Naive B cell (primary cell): ENCODE results near the gene ZAR1L. TPM values are rescaled to one million over a fixed set of nuclear protein-coding genes. Genes with fewer than 3 reads are reported as not detected.

Experiments
- ATAC-seq, 2 donors: fragments of 150-1000 bp; cut with Tn5 transposase; 2 replicates each; pipeline ENCODE4 v1.10.0; 2021; ENCODE audit warnings: low read depth in 2 of 2, mild to moderate bottlenecking in 2 of 2, moderate library complexity in 2 of 2
- DNase-seq: peaks from one replicate; pipeline ENCODE4 v3.0.0; 2022
- H3K27ac Mint-ChIP-seq, 6 donors: one replicate each; pipeline ENCODE4 v1.8.0; 2020 to 2022; ENCODE audit warnings: mild to moderate bottlenecking in 6 of 6, mixed read lengths in 6 of 6, moderate library complexity in 5 of 6, inconsistent platforms in 2 of 6
- H3K27me3 Mint-ChIP-seq, 3 donors: one replicate each; pipeline ENCODE4 v1.8.0; 2021 to 2022; ENCODE audit warnings: mixed read lengths in 3 of 3, mild to moderate bottlenecking in 1 of 3
- H3K36me3 Mint-ChIP-seq, 2 donors: one replicate each; pipeline ENCODE4 v1.8.0; 2020 to 2022; ENCODE audit warnings: mixed read lengths in 2 of 2, inconsistent platforms in 1 of 2, mild to moderate bottlenecking in 1 of 2
- H3K4me1 Mint-ChIP-seq, 3 donors: one replicate each; pipeline ENCODE4 v1.8.0; 2020 to 2022; ENCODE audit warnings: mixed read lengths in 3 of 3, inconsistent platforms in 1 of 3, mild to moderate bottlenecking in 1 of 3, moderate library complexity in 1 of 3
- H3K4me3 Mint-ChIP-seq, 8 donors: one replicate each; pipeline ENCODE4 v1.8.0; 2020 to 2022; ENCODE audit warnings: mild to moderate bottlenecking in 8 of 8, mixed read lengths in 8 of 8, moderate library complexity in 8 of 8, inconsistent platforms in 2 of 8
- H3K9me3 Mint-ChIP-seq, 7 donors: one replicate each; pipeline ENCODE4 v1.8.0; 2020 to 2022; ENCODE audit warnings: mixed read lengths in 7 of 7, mild to moderate bottlenecking in 5 of 7, inconsistent platforms in 2 of 7, moderate library complexity in 1 of 7
- polyA plus RNA-seq, 6 donors: library from polyadenylated mRNA; unstranded; fragments of 300-500 nt; fragmentation: Illumina TruSeq; gene quantifications; one replicate each; pipeline ENCODE4 v1.2.3, GENCODE V29; 2021; ENCODE audit warnings: low read depth in 6 of 6

ZAR1L gene
- polyA plus RNA-seq, 6 donors from 2014 or later: not detected

DNA sequence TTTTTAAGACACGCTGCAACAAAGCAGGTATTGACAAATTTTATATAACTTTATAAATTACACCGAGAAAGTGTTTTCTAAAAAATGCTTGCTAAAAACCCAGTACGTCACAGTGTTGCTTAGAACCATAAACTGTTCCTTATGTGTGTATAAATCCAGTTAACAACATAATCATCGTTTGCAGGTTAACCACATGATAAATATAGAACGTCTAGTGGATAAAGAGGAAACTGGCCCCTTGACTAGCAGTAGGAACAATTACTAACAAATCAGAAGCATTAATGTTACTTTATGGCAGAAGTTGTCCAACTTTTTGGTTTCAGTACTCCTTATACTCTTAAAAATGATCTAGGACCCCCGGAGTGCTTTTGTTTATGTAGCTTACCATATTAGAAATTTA lies 1.3 kb upstream of the ZAR1L start:
- Mint-ChIP-seq H3K36me3 (peaks cover 0 to 7% of the 10 kb centered on the region in 2 donors), H3K27ac (peak overlapping the region in 3 of 6 donors; percentile 51 to 100 (median 76)), H3K4me1 (peaks cover 0 to 21% (median 18%) of the 10 kb centered on the region in 3 donors), H3K4me3 (peak overlapping the region in 7 of 8 donors; percentile 41 to 99 (median 96)), H3K9me3 (peaks cover 0 to 2% (median 0%) of the 10 kb centered on the region in 7 donors), H3K27me3 (no peaks in the 10 kb centered on the region)
- DNase-seq (no peak), ATAC-seq (no peak)

DNA sequence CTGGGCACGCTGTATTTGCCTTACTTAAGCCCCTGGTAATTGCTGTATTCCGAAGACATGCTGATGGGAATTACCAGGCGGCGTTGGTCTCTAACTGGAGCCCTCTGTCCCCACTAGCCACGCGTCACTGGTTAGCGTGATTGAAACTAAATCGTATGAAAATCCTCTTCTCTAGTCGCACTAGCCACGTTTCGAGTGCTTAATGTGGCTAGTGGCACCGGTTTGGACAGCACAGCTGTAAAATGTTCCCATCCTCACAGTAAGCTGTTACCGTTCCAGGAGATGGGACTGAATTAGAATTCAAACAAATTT lies 821 bp upstream of the ZAR1L start:
- H3K27ac Mint-ChIP-seq: peak overlapping the region; percentile 100
- peaks cover 0 to 21% (median 18%) of the 10 kb centered on the region in 3 donors for H3K4me1 Mint-ChIP-seq
- H3K27me3 Mint-ChIP-seq: no peaks in the 10 kb centered on the region
- H3K4me3 Mint-ChIP-seq: peak overlapping the region; percentile 94 to 99 (median 96)
- DNase-seq (no peak), ATAC-seq (peak; percentile 6 to 10)
- H3K36me3 Mint-ChIP-seq: peaks cover 0 to 7% of the 10 kb centered on the region in 2 donors
- H3K9me3 Mint-ChIP-seq: peaks cover 0 to 2% (median 0%) of the 10 kb centered on the region in 7 donors

DNA sequence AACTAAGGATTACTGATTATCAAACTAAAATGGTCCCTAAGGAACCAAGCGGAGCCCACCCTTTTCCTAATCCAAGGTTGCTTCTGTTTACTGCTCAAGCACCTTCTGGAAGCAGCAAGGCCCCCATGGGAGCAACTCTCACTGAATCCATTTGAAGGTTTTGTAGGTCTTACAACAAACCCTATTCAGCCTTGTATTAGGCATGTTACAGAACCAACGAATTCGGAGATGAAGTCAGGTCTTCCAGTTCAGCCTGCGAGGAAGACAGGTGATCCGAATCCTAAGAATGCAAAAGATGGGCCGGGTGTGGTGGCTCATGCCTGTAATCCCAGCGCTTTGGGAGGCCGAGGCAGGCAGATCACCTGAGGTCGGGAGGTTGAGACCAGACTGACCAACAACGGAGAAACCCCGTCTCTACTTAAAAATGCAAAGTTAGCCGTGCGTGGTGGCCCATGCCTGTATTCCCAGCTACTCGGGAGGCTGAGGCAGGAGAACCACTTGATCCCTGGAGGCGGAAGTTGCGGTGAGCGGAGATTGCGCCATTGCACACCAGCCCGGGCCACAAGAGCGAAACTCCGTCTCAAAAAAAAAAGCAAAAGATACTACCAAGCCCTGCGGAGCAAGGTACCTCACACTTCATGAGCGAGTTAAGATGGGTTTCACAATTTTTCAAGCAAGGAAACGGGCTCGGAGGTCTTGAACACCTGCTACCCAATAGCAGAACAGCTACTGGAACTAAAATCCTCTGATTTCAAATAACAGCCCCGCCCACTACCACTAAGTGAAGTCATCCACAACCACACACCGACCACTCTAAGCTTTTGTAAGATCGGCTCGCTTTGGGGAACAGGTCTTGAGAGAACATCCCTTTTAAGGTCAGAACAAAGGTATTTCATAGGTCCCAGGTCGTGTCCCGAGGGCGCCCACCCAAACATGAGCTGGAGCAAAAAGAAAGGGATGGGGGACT lies 609 bp downstream of the ZAR1L start:
- H3K27ac Mint-ChIP-seq: peak overlapping the region; percentile 100
- ATAC-seq: peak; percentile 66 to 68
- no peaks in the 10 kb centered on the region for H3K27me3 Mint-ChIP-seq
- H3K9me3 Mint-ChIP-seq: peaks cover 0 to 2% (median 0%) of the 10 kb centered on the region in 7 donors
- H3K36me3 Mint-ChIP-seq: peaks cover 0 to 5% of the 10 kb centered on the region in 2 donors
- peak overlapping the region; percentile 94 to 99 (median 96) for H3K4me3 Mint-ChIP-seq
- peaks cover 2 to 23% (median 21%) of the 10 kb centered on the region in 3 donors for H3K4me1 Mint-ChIP-seq
- peak; percentile 67 for DNase-seq

DNA sequence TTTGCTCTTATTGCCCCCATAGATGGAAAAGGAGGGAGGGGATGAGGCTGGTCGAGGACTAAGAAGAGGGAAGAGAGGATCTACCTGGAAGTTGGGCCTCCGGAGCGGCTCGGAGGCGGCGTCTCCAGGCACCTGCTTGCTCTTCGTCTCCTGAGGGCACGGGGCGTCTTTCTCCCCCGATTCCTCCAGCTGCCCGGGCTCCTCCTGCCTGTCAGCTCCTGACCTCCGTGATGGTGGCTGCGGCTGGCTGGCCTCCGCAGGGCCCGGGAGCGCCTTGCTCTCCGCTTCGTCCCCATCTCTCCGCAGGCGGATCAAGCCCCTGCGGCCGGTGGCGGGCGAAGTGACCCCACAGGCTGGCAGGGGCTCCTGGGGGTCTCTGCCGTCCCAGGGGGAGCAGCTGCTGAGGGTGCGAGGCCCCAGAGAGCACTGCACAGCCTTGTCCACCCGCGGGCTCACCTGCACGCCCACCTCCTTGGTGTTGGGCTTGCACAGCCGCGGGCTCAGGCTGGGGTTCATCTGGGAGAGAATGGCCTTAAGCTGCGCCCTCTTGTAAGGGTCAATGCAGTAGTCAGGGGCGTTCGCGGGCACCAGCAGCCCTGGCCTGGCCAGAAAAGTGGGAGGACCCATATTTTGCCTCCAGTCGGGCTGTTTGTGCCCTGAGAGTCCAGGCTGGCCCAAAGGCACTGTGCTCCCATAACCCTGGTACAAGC lies 3.8 kb downstream of the ZAR1L start:
- DNase-seq (no peak), ATAC-seq (no peak)
- H3K36me3 Mint-ChIP-seq: no peaks in the 10 kb centered on the region
- H3K4me1 Mint-ChIP-seq: peaks cover 5 to 25% (median 22%) of the 10 kb centered on the region in 3 donors
- H3K9me3 Mint-ChIP-seq: peaks cover 0 to 2% (median 0%) of the 10 kb centered on the region in 7 donors
- H3K4me3 Mint-ChIP-seq: no peak overlapping the region
- H3K27me3 Mint-ChIP-seq: no peaks in the 10 kb centered on the region
- no peak overlapping the region for H3K27ac Mint-ChIP-seq

DNA sequence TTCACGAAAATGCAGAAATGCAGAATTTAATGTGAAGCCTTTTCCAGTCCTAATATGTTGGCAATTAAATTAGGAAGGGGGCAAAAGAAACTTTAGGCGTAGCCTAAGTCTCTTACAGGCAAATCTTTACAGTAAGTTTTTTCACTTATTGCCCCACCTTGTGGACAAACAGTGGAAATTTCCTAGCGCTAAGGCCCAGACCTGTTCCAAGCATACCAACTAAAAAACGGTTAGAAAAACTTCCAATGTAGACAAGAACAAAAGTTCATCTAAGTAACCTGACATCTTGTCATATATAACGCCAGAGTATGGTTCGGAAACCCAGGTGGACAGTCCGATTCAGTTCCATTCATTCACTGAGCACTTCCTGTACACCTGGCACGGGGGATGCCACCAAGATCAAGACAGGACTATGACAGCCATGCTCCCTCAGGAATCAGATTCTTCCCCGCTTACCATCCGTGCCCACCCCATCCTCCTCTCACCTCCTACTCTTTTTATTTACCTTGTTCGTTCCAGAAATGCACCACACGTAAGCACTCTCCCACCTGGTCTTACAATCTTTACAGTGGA lies 4.9 kb downstream of the ZAR1L start:
- Mint-ChIP-seq H3K36me3 (no peaks in the 10 kb centered on the region), H3K4me1 (peaks cover 5 to 17% (median 16%) of the 10 kb centered on the region in 3 donors), H3K9me3 (peaks cover 0 to 2% (median 0%) of the 10 kb centered on the region in 7 donors), H3K27ac (no peak overlapping the region), H3K27me3 (no peaks in the 10 kb centered on the region), H3K4me3 (peak overlapping the region in 5 of 8 donors; percentile 40 to 75 (median 59))
- DNase-seq (peak; percentile 49), ATAC-seq (peak; percentile 46 to 49)

DNA sequence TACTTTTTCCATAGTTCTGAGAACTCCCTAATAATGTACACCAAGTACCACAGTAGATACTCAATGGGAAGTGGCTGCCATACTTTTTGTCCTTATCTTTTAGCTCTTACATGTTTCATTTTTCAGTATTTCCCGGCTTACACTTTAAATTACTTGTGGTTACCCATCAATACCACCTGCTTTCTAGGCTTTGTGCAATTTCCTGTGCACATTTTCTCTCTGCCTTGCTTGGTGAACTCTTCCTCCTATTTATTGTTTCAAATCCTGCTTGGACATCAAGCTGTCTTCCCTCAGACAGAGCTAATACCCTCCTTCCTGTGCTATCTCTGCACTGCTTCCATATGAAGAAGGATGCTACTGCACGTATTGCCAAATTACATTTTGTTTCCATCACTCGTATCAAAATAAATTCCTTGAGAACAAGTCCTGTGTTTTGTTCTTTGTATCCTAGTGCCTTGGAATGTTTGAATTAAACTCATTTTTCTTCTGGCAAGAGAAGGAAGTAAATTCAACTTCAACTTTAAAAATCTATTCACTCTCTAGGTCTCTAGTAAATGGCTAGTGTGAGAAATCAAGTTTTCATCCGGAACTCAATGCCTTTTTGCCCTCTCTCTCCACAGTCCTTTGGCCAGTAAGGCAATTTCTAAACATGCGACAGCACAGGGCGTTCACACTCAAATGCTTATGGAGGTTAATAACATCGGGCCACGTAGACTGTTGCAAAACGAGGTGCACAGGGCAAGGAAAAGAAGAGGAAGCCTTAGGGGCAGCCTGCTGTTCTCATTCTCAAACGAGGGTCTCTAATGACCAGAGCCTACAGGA lies 5.6 kb downstream of the ZAR1L start:
- peak; percentile 10 to 22 for ATAC-seq
- no peaks in the 10 kb centered on the region for H3K9me3 Mint-ChIP-seq
- no peaks in the 10 kb centered on the region for H3K36me3 Mint-ChIP-seq
- H3K27me3 Mint-ChIP-seq: no peaks in the 10 kb centered on the region
- peaks cover 5 to 10% (median 9%) of the 10 kb centered on the region in 3 donors for H3K4me1 Mint-ChIP-seq
- H3K4me3 Mint-ChIP-seq: peak overlapping the region in 5 of 8 donors; percentile 40 to 75 (median 59)
- H3K27ac Mint-ChIP-seq: no peak overlapping the region
- DNase-seq: no peak

DNA sequence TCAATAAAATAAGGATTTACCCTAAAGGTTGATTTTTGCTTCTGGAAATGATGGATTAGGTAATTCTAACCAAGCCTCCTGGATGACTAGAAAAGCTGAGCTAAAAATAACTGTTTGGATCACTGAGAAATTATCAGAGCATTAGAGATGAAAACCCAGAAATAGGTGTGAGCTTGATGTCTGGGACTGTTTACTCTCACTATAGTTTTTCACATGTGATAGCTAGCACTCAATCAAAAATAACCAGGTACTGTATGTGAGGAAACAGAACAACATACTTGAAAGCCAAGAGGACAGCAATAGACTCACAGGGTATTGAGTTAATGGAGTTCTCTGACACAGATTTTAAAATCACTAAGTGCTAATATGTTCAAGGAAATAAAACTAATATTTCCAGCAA lies 9.5 kb downstream of the ZAR1L start:
- Mint-ChIP-seq H3K4me3 (no peak overlapping the region), H3K36me3 (no peaks in the 10 kb centered on the region), H3K9me3 (no peaks in the 10 kb centered on the region), H3K27ac (no peak overlapping the region), H3K27me3 (no peaks in the 10 kb centered on the region), H3K4me1 (peaks cover 5 to 7% (median 6%) of the 10 kb centered on the region in 3 donors)
- ATAC-seq (no peak), DNase-seq (no peak)

DNA sequence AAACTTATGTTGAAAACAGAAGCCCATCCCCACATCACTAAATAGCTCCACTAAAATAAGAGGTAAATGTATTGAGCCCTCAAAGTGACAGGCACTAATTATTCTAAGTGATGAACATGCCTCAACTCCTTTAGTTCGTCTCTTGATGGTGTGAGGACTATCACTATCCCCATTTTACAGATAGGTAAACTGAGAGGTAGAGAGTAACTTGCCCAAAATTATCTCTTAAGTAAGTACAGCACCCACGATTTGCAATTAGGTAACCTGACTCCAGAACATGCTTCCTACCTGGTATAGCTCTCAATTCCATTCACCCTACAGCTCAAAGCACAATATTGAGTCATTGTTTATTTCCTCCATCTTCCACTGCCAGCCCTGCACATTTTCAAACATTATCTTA lies 12.7 kb downstream of the ZAR1L start:
- H3K27me3 Mint-ChIP-seq: peaks cover 0 to 13% (median 4%) of the 10 kb centered on the region in 3 donors
- ATAC-seq: no peak
- H3K4me1 Mint-ChIP-seq: no peaks in the 10 kb centered on the region
- DNase-seq: no peak
- H3K9me3 Mint-ChIP-seq: no peaks in the 10 kb centered on the region
- no peaks in the 10 kb centered on the region for H3K36me3 Mint-ChIP-seq
- no peak overlapping the region for H3K4me3 Mint-ChIP-seq
- no peak overlapping the region for H3K27ac Mint-ChIP-seq

DNA sequence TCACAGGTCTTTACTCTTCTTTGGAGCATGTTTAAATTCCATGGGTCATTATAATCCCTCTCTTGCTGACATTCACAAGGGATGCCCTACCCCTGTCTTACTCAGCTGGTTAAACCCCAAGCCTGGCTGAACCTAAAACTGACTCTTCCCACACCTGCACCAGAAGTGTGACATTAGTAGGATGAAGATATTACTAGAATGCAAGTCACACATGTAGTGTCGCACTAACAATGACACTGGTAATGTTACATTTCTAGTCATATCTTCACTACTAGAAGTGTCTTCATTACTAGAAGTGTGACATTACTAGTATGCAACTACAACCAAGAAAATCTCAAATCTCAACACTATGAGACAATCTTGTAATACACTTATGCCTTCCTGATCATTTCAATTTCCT lies 14.2 kb downstream of the ZAR1L start:
- H3K27ac Mint-ChIP-seq: no peak overlapping the region
- ATAC-seq: no peak
- no peaks in the 10 kb centered on the region for H3K4me1 Mint-ChIP-seq
- no peak for DNase-seq
- H3K27me3 Mint-ChIP-seq: peaks cover 0 to 13% (median 4%) of the 10 kb centered on the region in 3 donors
- no peaks in the 10 kb centered on the region for H3K36me3 Mint-ChIP-seq
- no peaks in the 10 kb centered on the region for H3K9me3 Mint-ChIP-seq
- no peak overlapping the region for H3K4me3 Mint-ChIP-seq

DNA sequence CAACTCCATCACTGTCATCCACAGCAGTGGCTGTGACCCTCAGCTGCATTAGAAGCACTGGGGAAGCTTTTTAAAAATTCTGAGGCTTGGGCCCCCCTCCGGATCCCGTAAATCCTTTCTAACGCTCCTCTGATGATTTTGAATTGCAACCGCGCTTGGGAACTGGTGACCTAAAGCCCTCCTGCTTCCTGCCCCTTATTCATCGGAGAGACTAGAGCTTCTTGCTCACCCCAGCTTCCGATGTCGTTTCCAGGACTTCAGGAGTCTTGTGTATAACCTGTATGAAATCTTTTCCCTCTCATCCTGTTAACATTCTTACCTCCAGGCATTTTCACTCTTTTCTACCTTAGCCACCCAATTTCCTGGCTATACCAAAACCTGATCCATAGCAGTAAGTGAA lies 14.8 kb downstream of the ZAR1L start:
- Mint-ChIP-seq H3K9me3 (no peaks in the 10 kb centered on the region), H3K27ac (no peak overlapping the region), H3K4me1 (no peaks in the 10 kb centered on the region), H3K4me3 (no peak overlapping the region), H3K27me3 (peaks cover 0 to 13% (median 4%) of the 10 kb centered on the region in 3 donors), H3K36me3 (no peaks in the 10 kb centered on the region)
- ATAC-seq (no peak), DNase-seq (no peak)

DNA sequence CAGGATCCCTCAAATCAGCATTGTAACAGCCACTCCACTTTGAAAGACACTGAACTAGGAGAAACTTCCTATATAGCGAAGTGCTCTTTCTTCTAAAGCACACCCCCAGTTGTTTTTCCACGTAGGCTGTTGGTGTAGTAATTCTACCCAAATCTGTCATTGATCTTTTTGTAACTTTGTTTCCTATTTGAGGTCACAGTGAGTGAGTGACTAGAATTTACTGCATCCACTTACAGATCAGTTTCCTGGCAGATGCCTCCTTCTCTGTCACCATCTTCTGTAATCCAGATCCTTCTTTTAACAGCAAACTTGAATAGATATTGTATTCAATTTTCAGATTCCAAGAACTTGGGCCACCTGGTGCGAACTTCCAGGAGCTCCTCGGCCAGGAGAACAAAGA lies 15.3 kb downstream of the ZAR1L start:
- H3K4me3 Mint-ChIP-seq: no peak overlapping the region
- no peaks in the 10 kb centered on the region for H3K9me3 Mint-ChIP-seq
- ATAC-seq (no peak), DNase-seq (no peak)
- H3K27ac Mint-ChIP-seq: no peak overlapping the region
- H3K27me3 Mint-ChIP-seq: peaks cover 0 to 13% (median 4%) of the 10 kb centered on the region in 3 donors
- H3K36me3 Mint-ChIP-seq: no peaks in the 10 kb centered on the region
- H3K4me1 Mint-ChIP-seq: no peaks in the 10 kb centered on the region

DNA sequence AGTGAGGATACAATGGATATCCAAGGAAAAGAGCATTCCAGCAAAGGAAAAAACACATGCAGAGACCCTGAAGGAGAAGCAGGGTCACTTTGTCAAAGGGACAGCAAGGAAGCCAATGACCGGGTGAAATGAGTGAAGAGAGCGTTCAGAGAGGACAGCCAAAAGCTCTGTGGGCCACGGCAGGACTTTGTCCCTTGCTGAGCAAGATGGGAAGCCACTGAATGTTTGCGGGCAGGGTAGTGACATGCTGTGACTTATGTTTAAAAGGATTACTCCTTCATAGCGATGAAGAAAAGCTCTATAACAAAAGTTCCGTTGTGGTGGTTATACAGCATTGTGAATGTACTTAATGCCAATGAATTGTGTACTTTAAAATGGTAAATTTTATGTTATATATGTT lies 16.5 kb downstream of the ZAR1L start:
- Mint-ChIP-seq H3K27ac (peak overlapping the region in 1 of 6 donors; percentile 51), H3K4me1 (no peaks in the 10 kb centered on the region)

DNA sequence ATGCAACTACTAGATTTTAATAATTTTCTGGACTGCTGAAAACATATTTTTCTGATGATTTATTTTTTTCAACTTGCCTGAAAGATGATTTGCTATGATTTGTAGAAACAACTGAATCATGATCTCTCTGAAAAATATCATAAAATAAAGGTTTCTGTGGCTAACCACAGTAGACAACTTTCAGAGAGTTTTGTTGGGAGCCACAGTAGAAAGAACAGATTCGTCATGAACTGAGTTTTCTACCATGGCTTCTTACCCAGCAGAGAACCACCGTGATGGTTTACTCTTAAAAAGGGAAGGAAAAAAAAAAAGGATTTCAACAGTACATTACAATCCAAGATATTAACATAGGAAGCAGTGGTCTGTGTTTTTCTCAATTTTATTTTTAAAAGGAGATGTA lies 18.0 kb downstream of the ZAR1L start:
- no peaks in the 10 kb centered on the region for H3K36me3 Mint-ChIP-seq
- no peak overlapping the region for H3K27ac Mint-ChIP-seq
- no peaks in the 10 kb centered on the region for H3K9me3 Mint-ChIP-seq
- ATAC-seq (no peak), DNase-seq (no peak)
- no peak overlapping the region for H3K4me3 Mint-ChIP-seq
- no peaks in the 10 kb centered on the region for H3K4me1 Mint-ChIP-seq
- H3K27me3 Mint-ChIP-seq: peaks cover 0 to 13% (median 4%) of the 10 kb centered on the region in 3 donors

More for the DNA sequence above, 16.5 kb downstream of the ZAR1L start:
- Mint-ChIP-seq H3K9me3 (no peaks in the 10 kb centered on the region), H3K36me3 (no peaks in the 10 kb centered on the region), H3K4me3 (no peak overlapping the region), H3K27me3 (peaks cover 0 to 13% (median 4%) of the 10 kb centered on the region in 3 donors)
- DNase-seq: no peak
- ATAC-seq: no peak
